B cell (primary cell): ENCODE results near the gene XPNPEP2.

Experiments
- EZH2 ChIP-seq: IDR thresholded peaks from 2 replicates; pipeline ENCODE4 v1.6.1; 2012; ENCODE audit warnings: borderline replicate concordance, low read depth, mild to moderate bottlenecking, moderate library complexity, low read length; ENCODE audit not compliant: insufficient read depth, poor library complexity, severe bottlenecking
- TF ChIP-seq, protein P1 (sequence below): fragments of 200-600 bp; IDR thresholded peaks from one replicate; pipeline ENCODE4 v1.8.0; 2022; ENCODE audit warnings: antibody characterized with exemption, mild to moderate bottlenecking

DNA sequence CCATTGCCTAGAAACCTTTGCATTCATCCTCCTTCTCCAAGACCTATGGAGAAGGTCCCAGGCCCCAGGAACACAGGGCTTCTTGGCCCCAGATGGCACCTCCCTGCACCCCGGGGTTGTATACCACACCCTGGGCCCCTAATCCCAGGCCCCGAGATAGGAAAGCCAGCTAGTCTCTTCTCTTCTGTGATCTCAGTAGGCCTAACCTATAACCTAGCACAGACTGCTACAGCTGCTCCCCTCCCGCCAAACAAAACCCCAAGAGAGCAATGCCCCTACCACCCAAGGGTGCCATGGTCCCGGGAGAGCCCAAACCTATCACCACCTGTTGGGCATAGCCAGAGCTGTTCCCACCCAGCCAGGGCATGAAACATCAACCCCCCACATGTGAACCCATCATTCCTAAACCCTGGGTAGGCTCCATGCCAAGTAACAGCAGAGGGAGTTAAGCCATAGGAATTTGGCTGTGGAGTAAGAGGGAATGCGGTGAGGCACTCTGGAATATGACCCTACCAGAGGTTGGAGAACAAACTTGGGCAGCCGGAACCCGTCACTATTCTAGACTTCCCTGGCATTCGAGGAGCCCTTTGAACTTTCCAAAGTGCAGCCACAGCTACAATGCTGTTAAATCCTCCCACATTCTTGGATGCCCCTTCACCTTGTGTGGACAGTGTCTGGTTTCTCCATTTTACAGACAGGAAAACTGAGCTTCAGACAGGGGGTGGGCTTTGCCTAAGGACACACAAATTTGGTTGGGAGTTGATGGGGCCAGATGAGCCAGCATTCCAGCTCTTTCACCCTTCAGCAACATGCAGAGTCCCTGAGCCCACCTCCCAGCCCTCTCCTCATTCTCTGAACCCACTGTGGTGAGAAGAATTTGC, 30.0 kb downstream of the XPNPEP2 start:
- TF ChIP-seq, protein P1, sequence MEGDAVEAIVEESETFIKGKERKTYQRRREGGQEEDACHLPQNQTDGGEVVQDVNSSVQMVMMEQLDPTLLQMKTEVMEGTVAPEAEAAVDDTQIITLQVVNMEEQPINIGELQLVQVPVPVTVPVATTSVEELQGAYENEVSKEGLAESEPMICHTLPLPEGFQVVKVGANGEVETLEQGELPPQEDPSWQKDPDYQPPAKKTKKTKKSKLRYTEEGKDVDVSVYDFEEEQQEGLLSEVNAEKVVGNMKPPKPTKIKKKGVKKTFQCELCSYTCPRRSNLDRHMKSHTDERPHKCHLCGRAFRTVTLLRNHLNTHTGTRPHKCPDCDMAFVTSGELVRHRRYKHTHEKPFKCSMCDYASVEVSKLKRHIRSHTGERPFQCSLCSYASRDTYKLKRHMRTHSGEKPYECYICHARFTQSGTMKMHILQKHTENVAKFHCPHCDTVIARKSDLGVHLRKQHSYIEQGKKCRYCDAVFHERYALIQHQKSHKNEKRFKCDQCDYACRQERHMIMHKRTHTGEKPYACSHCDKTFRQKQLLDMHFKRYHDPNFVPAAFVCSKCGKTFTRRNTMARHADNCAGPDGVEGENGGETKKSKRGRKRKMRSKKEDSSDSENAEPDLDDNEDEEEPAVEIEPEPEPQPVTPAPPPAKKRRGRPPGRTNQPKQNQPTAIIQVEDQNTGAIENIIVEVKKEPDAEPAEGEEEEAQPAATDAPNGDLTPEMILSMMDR, result no peak
- TF ChIP-seq EZH2, result no peak
